Activated CD4-positive, alpha-beta T cell treated with anti-CD3 and anti-CD28 coated beads for 36 hours (primary cell): ENCODE measurements around the gene CHRDL2. TPM values are rescaled to one million over a fixed set of nuclear protein-coding genes. Genes with fewer than 3 reads are reported as not detected.

ENCODE experiments used
- ATAC-seq: fragments of 200-7000 bp; cut with Tn5 transposase; one replicate; pipeline ENCODE4 v1.10.0; 2021; ENCODE audit warnings: mild to moderate bottlenecking, moderate library complexity
- CTCF ChIA-PET: fragments of 350-600 bp; sonication (Branson Sonifier 250); formaldehyde crosslinking; loops from one replicate; lab custom pipeline; 2021; ENCODE audit warnings: antibody characterized with exemption; lab: Charles Lee
- POLR2A ChIA-PET: fragments of 350-600 bp; sonication (Branson Sonifier 250); formaldehyde crosslinking; loops from one replicate; lab custom pipeline; 2021; ENCODE audit warnings: antibody characterized with exemption, inconsistent platforms; lab: Charles Lee
- DNase-seq: peaks from one replicate; pipeline ENCODE4 v3.0.0-alpha.2; 2020
- H3K27ac Mint-ChIP-seq: one replicate; pipeline ENCODE4 v1.8.0; 2021; ENCODE audit warnings: mixed read lengths
- H3K27me3 Mint-ChIP-seq: one replicate; pipeline ENCODE4 v1.8.0; 2021; ENCODE audit warnings: mixed read lengths
- H3K36me3 Mint-ChIP-seq: one replicate; pipeline ENCODE4 v1.8.0; 2021; ENCODE audit warnings: low read depth, mixed read lengths
- H3K4me1 Mint-ChIP-seq: one replicate; pipeline ENCODE4 v1.8.0; 2021; ENCODE audit warnings: mixed read lengths
- H3K4me3 Mint-ChIP-seq: one replicate; pipeline ENCODE4 v1.8.0; 2021; ENCODE audit warnings: mild to moderate bottlenecking, moderate library complexity, mixed read lengths
- H3K9me3 Mint-ChIP-seq: one replicate; pipeline ENCODE4 v1.8.0; 2021; ENCODE audit warnings: low read depth, mixed read lengths
- intact Hi-C, 2 experiments: fragments of 100-400 bp; cut with DNase I in 1 of 2; cut with micrococcal nuclease in 1 of 2; formaldehyde crosslinking; loops; one replicate each; pipeline versions ENCODE4 v1.14.2 to v1.15.1; 2022 to 2024; cut with DNase I, micrococcal nuclease
- total RNA-seq, 2 experiments: library from RNA; stranded (reverse); gene quantifications; one replicate each; pipeline ENCODE4 v1.2.3, GENCODE V29; 2021

The CHRDL2 gene
- total RNA-seq, 2 experiments from 2014 or later, result not detected

GRCh38 chr11:74683941-74684481 lies 47.2 kb downstream of the CHRDL2 start:
- ATAC-seq (no peak), DNase-seq (no peak)
- Mint-ChIP-seq H3K9me3 (no peaks in the 10 kb centered on the region), H3K27ac (no peak overlapping the region), H3K4me3 (peak overlapping the region; percentile 16), H3K36me3 (no peaks in the 10 kb centered on the region), H3K4me1 (no peaks in the 10 kb centered on the region), H3K27me3 (peaks cover 13% of the 10 kb centered on the region)
- POLR2A ChIA-PET, result no interaction called here
- intact Hi-C loops, result no loop called here
- CTCF ChIA-PET, result no interaction called here

- H3K4me1 Mint-ChIP-seq, result no peaks in the 10 kb centered on the region
- intact Hi-C loops, result no loop called here
- no peaks in the 10 kb centered on the region for H3K36me3 Mint-ChIP-seq
- CTCF ChIA-PET, result interaction anchor here (2.0 kb wide), 1 partner anchor 43 kb away, joined by 7 read pairs; no protein-coding TSS in a partner anchor
- ATAC-seq (peak; percentile 26), DNase-seq (peak; percentile 29)
- POLR2A ChIA-PET, result no interaction called here
- no peak overlapping the region for H3K27ac Mint-ChIP-seq
- peaks cover 13% of the 10 kb centered on the region for H3K27me3 Mint-ChIP-seq
- H3K4me3 Mint-ChIP-seq, result no peak overlapping the region
- no peaks in the 10 kb centered on the region for H3K9me3 Mint-ChIP-seq
Observed at GRCh38 chr11:74683279-74683871, 47.9 kb downstream of the CHRDL2 start.

- POLR2A ChIA-PET, result no interaction called here
- Mint-ChIP-seq H3K27ac (no peak overlapping the region), H3K4me3 (no peak overlapping the region), H3K4me1 (no peaks in the 10 kb centered on the region), H3K9me3 (no peaks in the 10 kb centered on the region), H3K27me3 (peaks cover 13% of the 10 kb centered on the region), H3K36me3 (no peaks in the 10 kb centered on the region)
- CTCF ChIA-PET, result interaction anchor here (0.7 to 2.0 kb wide), 3 partner anchors 18 to 57 kb away, joined by 3 to 7 read pairs (median 4); no protein-coding TSS in a partner anchor
- DNase-seq (no peak), ATAC-seq (no peak)
- intact Hi-C loops, result no loop called here
Observed at GRCh38 chr11:74682731-74683278, 48.4 kb downstream of the CHRDL2 start.

GRCh38 chr11:74681686-74682651 lies 49.3 kb downstream of the CHRDL2 start:
- Mint-ChIP-seq H3K27me3 (peaks cover 13% of the 10 kb centered on the region), H3K36me3 (no peaks in the 10 kb centered on the region), H3K27ac (no peak overlapping the region), H3K9me3 (no peaks in the 10 kb centered on the region), H3K4me1 (no peaks in the 10 kb centered on the region), H3K4me3 (no peak overlapping the region)
- DNase-seq (no peak), ATAC-seq (no peak)
- CTCF ChIA-PET, result interaction anchor here (0.5 to 2.0 kb wide), 4 partner anchors 19 to 58 kb away, joined by 3 to 7 read pairs (median 4); no protein-coding TSS in a partner anchor
- POLR2A ChIA-PET, result no interaction called here
- intact Hi-C loops, result no loop called here

- ATAC-seq (no peak), DNase-seq (no peak)
- intact Hi-C loops, result no loop called here
- Mint-ChIP-seq H3K36me3 (no peaks in the 10 kb centered on the region), H3K4me1 (no peaks in the 10 kb centered on the region), H3K9me3 (no peaks in the 10 kb centered on the region), H3K27me3 (peaks cover 13% of the 10 kb centered on the region), H3K4me3 (no peak overlapping the region), H3K27ac (no peak overlapping the region)
- ChIA-PET CTCF (interaction anchor here (0.5 to 1.3 kb wide), 4 partner anchors 15 to 55 kb away, joined by 3 to 4 read pairs (median 3); no protein-coding TSS in a partner anchor), POLR2A (no interaction called here)
Observed at GRCh38 chr11:74680703-74681531, 50.3 kb downstream of the CHRDL2 start.

GRCh38 chr11:74680035-74680671 lies 51.1 kb downstream of the CHRDL2 start:
- ATAC-seq (no peak), DNase-seq (no peak)
- intact Hi-C loops, result no loop called here
- Mint-ChIP-seq H3K27ac (no peak overlapping the region), H3K4me1 (no peaks in the 10 kb centered on the region), H3K36me3 (no peaks in the 10 kb centered on the region), H3K9me3 (no peaks in the 10 kb centered on the region), H3K27me3 (peaks cover 12% of the 10 kb centered on the region), H3K4me3 (no peak overlapping the region)
- ChIA-PET CTCF (interaction anchor here (0.7 to 1.2 kb wide), 2 partner anchors 16 to 22 kb away, joined by 3 read pairs; no protein-coding TSS in a partner anchor), POLR2A (no interaction called here)

GRCh38 chr11:74679513-74679865 lies 51.7 kb downstream of the CHRDL2 start:
- peaks cover 9% of the 10 kb centered on the region for H3K27me3 Mint-ChIP-seq
- H3K36me3 Mint-ChIP-seq, result no peaks in the 10 kb centered on the region
- CTCF ChIA-PET, result no interaction called here
- no peaks in the 10 kb centered on the region for H3K4me1 Mint-ChIP-seq
- POLR2A ChIA-PET, result no interaction called here
- no peaks in the 10 kb centered on the region for H3K9me3 Mint-ChIP-seq
- DNase-seq (no peak), ATAC-seq (no peak)
- no peak overlapping the region for H3K27ac Mint-ChIP-seq
- intact Hi-C loops, result no loop called here
- no peak overlapping the region for H3K4me3 Mint-ChIP-seq

GRCh38 chr11:74678591-74679512 lies 52.4 kb downstream of the CHRDL2 start:
- POLR2A ChIA-PET, result no interaction called here
- no peaks in the 10 kb centered on the region for H3K36me3 Mint-ChIP-seq
- DNase-seq (no peak), ATAC-seq (no peak)
- no peaks in the 10 kb centered on the region for H3K4me1 Mint-ChIP-seq
- H3K4me3 Mint-ChIP-seq, result no peak overlapping the region
- H3K9me3 Mint-ChIP-seq, result no peaks in the 10 kb centered on the region
- intact Hi-C loops, result no loop called here
- H3K27me3 Mint-ChIP-seq, result peaks cover 6% of the 10 kb centered on the region
- H3K27ac Mint-ChIP-seq, result no peak overlapping the region
- CTCF ChIA-PET, result no interaction called here

- POLR2A ChIA-PET, result no interaction called here
- Mint-ChIP-seq H3K27me3 (peaks cover 5% of the 10 kb centered on the region), H3K4me1 (no peaks in the 10 kb centered on the region), H3K4me3 (no peak overlapping the region), H3K9me3 (no peaks in the 10 kb centered on the region), H3K27ac (no peak overlapping the region), H3K36me3 (no peaks in the 10 kb centered on the region)
- CTCF ChIA-PET, result no interaction called here
- ATAC-seq (no peak), DNase-seq (no peak)
- intact Hi-C loops, result no loop called here
Observed at GRCh38 chr11:74678041-74678440, 53.2 kb downstream of the CHRDL2 start.

GRCh38 chr11:74677131-74677530 lies 54.1 kb downstream of the CHRDL2 start:
- intact Hi-C loops, result no loop called here
- ChIA-PET CTCF (interaction anchor here (0.6 kb wide), 1 partner anchor 115 kb away, joined by 3 read pairs; no protein-coding TSS in a partner anchor), POLR2A (no interaction called here)
- Mint-ChIP-seq H3K9me3 (no peaks in the 10 kb centered on the region), H3K27me3 (no peaks in the 10 kb centered on the region), H3K27ac (no peak overlapping the region), H3K4me1 (no peaks in the 10 kb centered on the region), H3K36me3 (no peaks in the 10 kb centered on the region), H3K4me3 (no peak overlapping the region)
- ATAC-seq, result no peak
- no peak for DNase-seq
